Psoas muscle (tissue), 8 donors: ENCODE data around the gene TBC1D21. TPM values are rescaled to one million over a fixed set of nuclear protein-coding genes. Genes with fewer than 3 reads are reported as not detected.

ENCODE experiments used
- ATAC-seq, 4 donors: fragments of 200-7000 bp; cut with Tn5 transposase; one replicate each; pipeline ENCODE4 v1.9.1; 2020; ENCODE audit warnings: moderate library complexity in 3 of 4, mild to moderate bottlenecking in 2 of 4
- DNase-seq, 2 donors: peaks; one replicate each; pipeline ENCODE4 v3.0.0-alpha.2; 2020
- H3K27ac ChIP-seq: fragments of 200-600 bp; one replicate; pipeline ENCODE4 v1.8.0; 2022
- H3K27me3 ChIP-seq, 3 donors: fragments of 200-600 bp in 1 of 3; one replicate each; pipeline versions ENCODE4 v1.6.1 to v1.8.0; 2013 to 2022; ENCODE audit warnings: low read length in 2 of 3, mild to moderate bottlenecking in 2 of 3, moderate library complexity in 1 of 3; ENCODE audit not compliant: insufficient read depth in 3 of 3
- H3K36me3 ChIP-seq, 2 donors: fragments of 200-600 bp in 1 of 2; one replicate each; pipeline versions ENCODE4 v1.6.1 to v1.8.0; 2013 to 2022; ENCODE audit warnings: low read depth in 1 of 2, mild to moderate bottlenecking in 1 of 2, moderate library complexity in 1 of 2; ENCODE audit not compliant: insufficient read depth in 1 of 2
- H3K4me1 ChIP-seq: fragments of 200-600 bp; one replicate; pipeline ENCODE4 v1.8.0; 2022
- H3K4me3 ChIP-seq: fragments of 200-600 bp; one replicate; pipeline ENCODE4 v1.8.0; 2022; ENCODE audit warnings: mild to moderate bottlenecking
- H3K9me3 ChIP-seq: fragments of 200-600 bp; one replicate; pipeline ENCODE4 v1.8.0; 2022
- CTCF ChIP-seq: fragments of 200-600 bp; IDR thresholded peaks from one replicate; pipeline ENCODE4 v1.8.0; 2022; ENCODE audit warnings: antibody characterized with exemption
- WGBS, 3 donors: extraction: QIAGEN DNeasy Blood & Tissue Kit; methylation state at CpG; one replicate each; pipeline versions ENCODE4 v1.1.6 to v1.1.7; 2013; 5-methylcytosine and 5-hydroxymethylcytosine counted together
- intact Hi-C, 2 donors: fragments of 100-400 bp; cut with DNase I; formaldehyde crosslinking; loops; one replicate each; pipeline versions ENCODE4 v1.11.0 to v1.14.2; 2022
- polyA plus RNA-seq, 3 donors: library from polyadenylated mRNA; stranded (reverse); fragments of 200-250 nt; gene quantifications; one replicate each; pipeline ENCODE4 v1.2.3, GENCODE V29; 2013
- total RNA-seq, 4 donors: library from RNA; stranded (reverse); fragmentation: NEBNext Ultra II Directional in 2 of 4; extraction: Animal tissue kit (Norgen Biotek cat#: 25700) in 2 of 4; gene quantifications; one replicate each; pipeline versions ENCODE4 v1.2.1 to v1.2.4, GENCODE V29; 2021 to 2023
- donor health status: healthy with polysubstance abuse.
- donor health status: DM: no; HTN: no; CAD: no; lungs with moderate emphysema.
- donor health status: Bipolar disorder and iron deficiency.
- donor health status: healthy.
- donor health status: DM: yes; HTN: yes; CAD: no.
- donor health status: DM: no; HTN: no; CAD: no.
- donor health status: DM: no; HTN: no; CAD: no.
- donor health status: DM: yes; HTN: yes; CAD: no.

The TBC1D21 gene
- total and polyA plus RNA-seq, 7 donors: not detected

GRCh38 chr15:73930371-73930770 lies 57.0 kb downstream of the TBC1D21 start:
- Histone ChIP-seq H3K4me3 (no peak overlapping the region), H3K36me3 (no peaks in the 10 kb centered on the region), H3K27ac (no peak overlapping the region), H3K27me3 (peaks cover 0 to 18% (median 10%) of the 10 kb centered on the region in 3 donors), H3K4me1 (peaks cover 17% of the 10 kb centered on the region), H3K9me3 (no peaks in the 10 kb centered on the region)
- intact Hi-C loops: no loop called here
- ATAC-seq (no peak), DNase-seq (peak; percentile 68 to 75)
- no peak for TF ChIP-seq CTCF
- 66 to 84% (median 74%) methylated on average over 7 to 8 of the region's 8 CpGs for WGBS, 3 donors

- Histone ChIP-seq H3K36me3 (no peaks in the 10 kb centered on the region), H3K27ac (no peak overlapping the region), H3K9me3 (no peaks in the 10 kb centered on the region), H3K4me3 (no peak overlapping the region), H3K27me3 (peaks cover 0 to 18% (median 10%) of the 10 kb centered on the region in 3 donors), H3K4me1 (peaks cover 17% of the 10 kb centered on the region)
- ATAC-seq (peak in 2 of 4 donors; percentile 18 to 24), DNase-seq (peak; percentile 69 to 82)
- TF ChIP-seq CTCF: no peak
- 62 to 68% (median 62%) methylated on average over 7 of the region's 7 CpGs for WGBS, 3 donors
- intact Hi-C loops: no loop called here
These were observed 57.5 kb downstream of the TBC1D21 start for GRCh38 chr15:73930790-73931281.

- no peaks in the 10 kb centered on the region for H3K36me3 ChIP-seq
- DNase-seq: peak in 1 of 2 donors; percentile 22
- WGBS, 3 donors: 65 to 80% (median 68%) methylated on average over 2 of the region's 2 CpGs
- H3K27ac ChIP-seq: no peak overlapping the region
- intact Hi-C loops: no loop called here
- no peaks in the 10 kb centered on the region for H3K9me3 ChIP-seq
- no peak overlapping the region for H3K4me3 ChIP-seq
- peaks cover 17% of the 10 kb centered on the region for H3K4me1 ChIP-seq
- H3K27me3 ChIP-seq: peaks cover 0 to 18% (median 9%) of the 10 kb centered on the region in 3 donors
- ATAC-seq: no peak
- no peak for TF ChIP-seq CTCF
These were observed 58.1 kb downstream of the TBC1D21 start for GRCh38 chr15:73931441-73931840.

GRCh38 chr15:73932381-73933191 lies 59.2 kb downstream of the TBC1D21 start:
- peaks cover 17% of the 10 kb centered on the region for H3K4me1 ChIP-seq
- DNase-seq: peak in 1 of 2 donors; percentile 5
- intact Hi-C loops: no loop called here
- H3K36me3 ChIP-seq: no peaks in the 10 kb centered on the region
- H3K9me3 ChIP-seq: no peaks in the 10 kb centered on the region
- ATAC-seq: no peak
- H3K27ac ChIP-seq: no peak overlapping the region
- WGBS, 3 donors: 68 to 82% (median 70%) methylated on average over 6 of the region's 6 CpGs
- H3K27me3 ChIP-seq: peaks cover 0 to 13% (median 3%) of the 10 kb centered on the region in 3 donors
- H3K4me3 ChIP-seq: no peak overlapping the region
- TF ChIP-seq CTCF: no peak
